ENCODE results near the gene KIF11.

Gene KIF11

GRCh38 chr10:92702301-92702916 lies 109.5 kb downstream of the KIF11 start:
- no peak for DNase-seq (ENCODE audit: low read depth, low spot score)
